MM.1S (cell line): ENCODE results near the gene CCDC6.

Experiments
- EZH2phosphoT487 ChIP-seq: fragments of 300-600 bp; sonication (generic); IDR thresholded peaks from 2 replicates; pipeline ENCODE4 v1.6.1; 2018; ENCODE audit warnings: antibody characterized with exemption, low read length
- TF ChIP-seq, protein P1 (sequence below): fragments of 300-600 bp; sonication (generic); IDR thresholded peaks from 2 replicates; pipeline ENCODE4 v1.5.1; 2016; ENCODE audit warnings: antibody characterized with exemption, low read length, mixed read lengths

DNA sequence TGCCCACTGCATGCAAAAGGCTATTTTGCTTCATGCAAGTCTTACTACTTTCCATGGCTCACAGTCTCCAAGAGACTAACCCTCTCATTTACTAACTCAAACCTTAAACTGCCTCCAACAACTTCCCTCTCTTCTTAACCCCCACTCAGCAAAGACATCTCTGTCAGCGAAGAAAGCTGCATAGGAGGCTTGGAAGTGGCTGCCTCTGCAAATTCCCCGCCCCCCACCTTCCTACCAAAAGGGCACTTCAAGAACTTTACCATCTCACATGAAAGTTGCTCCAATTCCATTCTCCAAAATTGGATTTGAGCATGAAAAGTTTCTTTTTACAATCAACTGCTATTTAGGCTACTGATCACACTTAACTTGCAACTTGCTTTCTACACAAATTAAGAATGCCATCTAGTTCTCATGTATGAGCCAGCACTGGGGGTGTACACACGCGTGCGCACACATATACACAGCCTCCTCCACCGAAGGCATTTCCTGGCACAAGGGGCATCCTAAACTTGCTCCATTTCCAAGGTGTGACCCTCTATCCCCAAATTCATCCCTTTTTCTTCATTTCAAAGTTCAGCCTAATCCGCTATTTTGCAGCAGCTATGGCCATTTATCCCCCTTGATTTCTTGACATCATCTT lies 1.8 kb downstream of the CCDC6 start:
- TF ChIP-seq, protein P1, sequence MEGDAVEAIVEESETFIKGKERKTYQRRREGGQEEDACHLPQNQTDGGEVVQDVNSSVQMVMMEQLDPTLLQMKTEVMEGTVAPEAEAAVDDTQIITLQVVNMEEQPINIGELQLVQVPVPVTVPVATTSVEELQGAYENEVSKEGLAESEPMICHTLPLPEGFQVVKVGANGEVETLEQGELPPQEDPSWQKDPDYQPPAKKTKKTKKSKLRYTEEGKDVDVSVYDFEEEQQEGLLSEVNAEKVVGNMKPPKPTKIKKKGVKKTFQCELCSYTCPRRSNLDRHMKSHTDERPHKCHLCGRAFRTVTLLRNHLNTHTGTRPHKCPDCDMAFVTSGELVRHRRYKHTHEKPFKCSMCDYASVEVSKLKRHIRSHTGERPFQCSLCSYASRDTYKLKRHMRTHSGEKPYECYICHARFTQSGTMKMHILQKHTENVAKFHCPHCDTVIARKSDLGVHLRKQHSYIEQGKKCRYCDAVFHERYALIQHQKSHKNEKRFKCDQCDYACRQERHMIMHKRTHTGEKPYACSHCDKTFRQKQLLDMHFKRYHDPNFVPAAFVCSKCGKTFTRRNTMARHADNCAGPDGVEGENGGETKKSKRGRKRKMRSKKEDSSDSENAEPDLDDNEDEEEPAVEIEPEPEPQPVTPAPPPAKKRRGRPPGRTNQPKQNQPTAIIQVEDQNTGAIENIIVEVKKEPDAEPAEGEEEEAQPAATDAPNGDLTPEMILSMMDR = no peak
- TF ChIP-seq EZH2phosphoT487 = no peak
